ENCODE measurements around the gene SOX14.

The SOX14 gene

GRCh38 chr3:137809509-137809908 is 45.4 kb downstream of the SOX14 start:
- no peak for DNase-seq (ENCODE audit: extremely low read depth, low read depth)
- no peak for TF ChIP-seq CTCF (IDR thresholded peaks at IDR 0.05; ENCODE audit: low read depth, low read length)

- no peak for DNase-seq (ENCODE audit: extremely low read depth, low read depth)
- no peak for TF ChIP-seq CTCF (IDR thresholded peaks at IDR 0.05; ENCODE audit: low read depth, low read length)
These were observed 47.9 kb downstream of the SOX14 start for GRCh38 chr3:137812023-137812422.

GRCh38 chr3:137815251-137815650 is 51.1 kb downstream of the SOX14 start:
- no peak for TF ChIP-seq CTCF (IDR thresholded peaks at IDR 0.05; ENCODE audit: low read depth, low read length)
- no peak for DNase-seq (ENCODE audit: extremely low read depth, low read depth)

All from AG09319 (cell line).